Measurements from ENCODE around the gene TRPM5.
A peak's percentile ranks its signal among the peaks of the same experiment; 100 is the strongest.
"Not testable (repeated sequence)": the region's sequence is repeated elsewhere in the genome, so short reads cannot be mapped to it uniquely, and the experiment has no call there.

TRPM5 gene

GRCh38 chr11:2443881-2444820 lies at the start of gene TRPM5:
Gene TRPM5 (minus strand): TSS chr11:2444514. CDS start chr11:2423036, 21,478 bp downstream.
- peak; percentile 48 for DNase-seq (ENCODE audit: low read depth)

- no peak for DNase-seq (ENCODE audit: low read depth)
These were observed 44.8 kb upstream of the TRPM5 start for GRCh38 chr11:2489083-2489482.

GRCh38 chr11:2488004-2488403 lies 43.7 kb upstream of the TRPM5 start:
- DNase-seq (ENCODE audit: low read depth): no peak

GRCh38 chr11:2484576-2485125 lies 40.3 kb upstream of the TRPM5 start:
- DNase-seq (ENCODE audit: low read depth): no peak

GRCh38 chr11:2483426-2483825 lies 39.1 kb upstream of the TRPM5 start:
- DNase-seq (ENCODE audit: low read depth): no peak

GRCh38 chr11:2482745-2483144 lies 38.4 kb upstream of the TRPM5 start:
- DNase-seq (ENCODE audit: low read depth): no peak

GRCh38 chr11:2482204-2482603 lies 37.9 kb upstream of the TRPM5 start:
- no peak for DNase-seq (ENCODE audit: low read depth)

GRCh38 chr11:2481253-2481652 lies 36.9 kb upstream of the TRPM5 start:
- DNase-seq (ENCODE audit: low read depth): no peak

- DNase-seq (ENCODE audit: low read depth): no peak
These were observed 36.5 kb upstream of the TRPM5 start for GRCh38 chr11:2480874-2481220.

GRCh38 chr11:2480067-2480873 lies 36.0 kb upstream of the TRPM5 start:
- not testable (repeated sequence) for DNase-seq (ENCODE audit: low read depth)

GRCh38 chr11:2477936-2478335 lies 33.6 kb upstream of the TRPM5 start:
- no peak for DNase-seq (ENCODE audit: low read depth)

GRCh38 chr11:2477254-2477653 lies 32.9 kb upstream of the TRPM5 start:
- DNase-seq (ENCODE audit: low read depth): no peak

GRCh38 chr11:2475136-2475918 lies 31.0 kb upstream of the TRPM5 start:
- no peak for DNase-seq (ENCODE audit: low read depth)

- DNase-seq (ENCODE audit: low read depth): no peak
These were observed 30.0 kb upstream of the TRPM5 start for GRCh38 chr11:2474059-2474901.

GRCh38 chr11:2473361-2474058 lies 29.2 kb upstream of the TRPM5 start:
- no peak for DNase-seq (ENCODE audit: low read depth)

- DNase-seq (ENCODE audit: low read depth): no peak
These were observed 28.3 kb upstream of the TRPM5 start for GRCh38 chr11:2472428-2473186.

- no peak for DNase-seq (ENCODE audit: low read depth)
These were observed 27.4 kb upstream of the TRPM5 start for GRCh38 chr11:2471804-2472096.

- no peak for DNase-seq (ENCODE audit: low read depth)
These were observed 26.9 kb upstream of the TRPM5 start for GRCh38 chr11:2471048-2471803.

- DNase-seq (ENCODE audit: low read depth): no peak
These were observed 26.2 kb upstream of the TRPM5 start for GRCh38 chr11:2470495-2470894.
